ENCODE data around the gene GAPVD1. TPM values are rescaled to one million over a fixed set of nuclear protein-coding genes. Genes with fewer than 3 reads are reported as not detected.

The GAPVD1 gene
- total RNA-seq, 1 donor from 2014 or later: 70.6 TPM

GRCh38 chr9:125407974-125408900 lies 146.6 kb downstream of the GAPVD1 start:
- peaks cover 8% of the 10 kb centered on the region for H3K27me3 ChIP-seq (ENCODE audit: low read depth)
- peak; percentile 89 to 95 for ATAC-seq
- DNase-seq: peak; percentile 86
- H3K27ac ChIP-seq: peak overlapping the region; percentile 67
- H3K4me1 ChIP-seq: peaks cover 11% of the 10 kb centered on the region
- H3K4me3 ChIP-seq: peak overlapping the region; percentile 71
- TF ChIP-seq CTCF (IDR thresholded peaks at IDR 0.05): peak; percentile 94
- no peaks in the 10 kb centered on the region for H3K9me3 ChIP-seq
- H3K36me3 ChIP-seq: no peaks in the 10 kb centered on the region
- intact Hi-C loops (cut with DNase I): no loop called here

- DNase-seq (no peak), ATAC-seq (no peak)
- Histone ChIP-seq H3K9me3 (no peaks in the 10 kb centered on the region), H3K27ac (no peak overlapping the region), H3K4me1 (peaks cover 11% of the 10 kb centered on the region), H3K36me3 (no peaks in the 10 kb centered on the region), H3K4me3 (no peak overlapping the region), H3K27me3 (ENCODE audit: low read depth) (peaks cover 8% of the 10 kb centered on the region)
- TF ChIP-seq CTCF (IDR thresholded peaks at IDR 0.05): no peak
- intact Hi-C loops (cut with DNase I): no loop called here
These were observed 147.6 kb downstream of the GAPVD1 start for GRCh38 chr9:125409217-125409636.

GRCh38 chr9:125409637-125410521 lies 148.3 kb downstream of the GAPVD1 start:
- Histone ChIP-seq H3K27ac (no peak overlapping the region), H3K27me3 (ENCODE audit: low read depth) (peaks cover 8% of the 10 kb centered on the region), H3K4me3 (no peak overlapping the region), H3K4me1 (peaks cover 11% of the 10 kb centered on the region), H3K9me3 (no peaks in the 10 kb centered on the region), H3K36me3 (no peaks in the 10 kb centered on the region)
- no peak for DNase-seq
- ATAC-seq: no peak
- intact Hi-C loops (cut with DNase I): no loop called here
- no peak for TF ChIP-seq CTCF (IDR thresholded peaks at IDR 0.05)

GRCh38 chr9:125410522-125410894 lies 148.9 kb downstream of the GAPVD1 start:
- no peak overlapping the region for H3K27ac ChIP-seq
- no peaks in the 10 kb centered on the region for H3K9me3 ChIP-seq
- no peak overlapping the region for H3K4me3 ChIP-seq
- H3K4me1 ChIP-seq: peaks cover 11% of the 10 kb centered on the region
- no peaks in the 10 kb centered on the region for H3K36me3 ChIP-seq
- H3K27me3 ChIP-seq (ENCODE audit: low read depth): peaks cover 8% of the 10 kb centered on the region
- intact Hi-C loops (cut with DNase I): no loop called here
- TF ChIP-seq CTCF (IDR thresholded peaks at IDR 0.05): no peak
- DNase-seq (no peak), ATAC-seq (no peak)

GRCh38 chr9:125411171-125411756 lies 149.6 kb downstream of the GAPVD1 start:
- intact Hi-C loops (cut with DNase I): no loop called here
- Histone ChIP-seq H3K36me3 (no peaks in the 10 kb centered on the region), H3K4me1 (peaks cover 11% of the 10 kb centered on the region), H3K4me3 (no peak overlapping the region), H3K27me3 (ENCODE audit: low read depth) (peaks cover 8% of the 10 kb centered on the region), H3K9me3 (no peaks in the 10 kb centered on the region), H3K27ac (no peak overlapping the region)
- DNase-seq: no peak
- TF ChIP-seq CTCF (IDR thresholded peaks at IDR 0.05): no peak
- ATAC-seq: no peak

Data from lower lobe of right lung (tissue), 2 donors.